G401 (cell line): ENCODE results near the gene NWD2. TPM values are rescaled to one million over a fixed set of nuclear protein-coding genes. Genes with fewer than 3 reads are reported as not detected.
"Not testable (repeated sequence)": the region's sequence is repeated elsewhere in the genome, so short reads cannot be mapped to it uniquely, and the experiment has no call there.

ENCODE experiments used
- DNase-seq: peaks from one replicate; pipeline ENCODE4 v3.0.0-alpha.2; 2015; ENCODE audit warnings: low spot score
- in situ Hi-C: cut with HindIII; loops from 2 replicates; pipeline ENCODE4 v1.10.0; 2016; ENCODE audit warnings: low sequenced_read_pairs, mixed read lengths
- total RNA-seq: library from RNA; depleted of rRNA; stranded (reverse); fragments of >200 nt; shearing (Covaris generic); gene quantifications from 2 replicates; pipeline ENCODE4 v1.2.3, GENCODE V29; 2014

Gene NWD2
- total RNA-seq, 1 experiment from 2014 or later = not detected

GRCh38 chr4:37478151-37478550 is 233.6 kb downstream of the NWD2 start:
- DNase-seq = no peak
- in situ Hi-C loops = no loop called here

GRCh38 chr4:37480509-37480908 is 236.0 kb downstream of the NWD2 start:
- no peak for DNase-seq
- in situ Hi-C loops = no loop called here

- in situ Hi-C loops = no loop called here
- no peak for DNase-seq
These were observed 237.1 kb downstream of the NWD2 start for GRCh38 chr4:37481547-37482122.

- DNase-seq = no peak
- in situ Hi-C loops = no loop called here
These were observed 237.8 kb downstream of the NWD2 start for GRCh38 chr4:37482236-37482913.

- in situ Hi-C loops = no loop called here
- no peak for DNase-seq
These were observed 239.1 kb downstream of the NWD2 start for GRCh38 chr4:37483610-37484009.

GRCh38 chr4:37486166-37486565 is 241.6 kb downstream of the NWD2 start:
- in situ Hi-C loops = no loop called here

GRCh38 chr4:37487668-37488067 is 243.1 kb downstream of the NWD2 start:
- in situ Hi-C loops = no loop called here
- DNase-seq = no peak

More at GRCh38 chr4:37486166-37486565, 241.6 kb downstream of the NWD2 start:
- no peak for DNase-seq

GRCh38 chr4:37489697-37490096 is 245.2 kb downstream of the NWD2 start:
- in situ Hi-C loops = no loop called here
- DNase-seq = no peak

- DNase-seq = no peak
- in situ Hi-C loops = no loop called here
These were observed 246.1 kb downstream of the NWD2 start for GRCh38 chr4:37490391-37491347.

- DNase-seq, in situ Hi-C loops: not testable (repeated sequence)
These were observed 250.8 kb downstream of the NWD2 start for GRCh38 chr4:37495353-37495752.
